HG03520 (cell line): Measurements from ENCODE around the gene TNRC18.

Source experiments
- ATAC-seq: cut with Tn5 transposase; IDR thresholded peaks from one replicate; pipeline ENCODE4 v1.9.1; 2021; ENCODE audit warnings: mild to moderate bottlenecking, moderate library complexity; ENCODE audit not compliant: unreplicated experiment

The TNRC18 gene

DNA sequence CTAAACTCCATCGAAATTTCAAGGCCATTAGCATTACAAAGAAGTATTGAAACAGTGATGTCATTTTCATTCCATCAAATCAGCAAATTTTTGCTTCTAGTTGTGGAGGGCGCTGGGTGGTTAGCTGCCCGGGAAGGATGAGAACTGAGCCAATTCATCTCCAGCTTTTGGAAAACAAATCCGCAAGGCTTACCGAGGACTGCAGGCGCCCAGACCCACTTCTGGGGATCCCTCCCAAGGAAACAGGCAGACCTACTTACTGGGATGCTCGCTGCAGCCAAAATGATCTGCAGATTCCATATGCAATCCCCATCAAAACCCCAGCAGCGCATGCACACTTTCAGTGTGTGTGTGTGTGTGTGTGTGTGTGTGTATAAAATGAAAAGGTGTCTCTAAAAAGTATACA, 19.2 kb downstream of the TNRC18 start:
- ATAC-seq, result no peak

DNA sequence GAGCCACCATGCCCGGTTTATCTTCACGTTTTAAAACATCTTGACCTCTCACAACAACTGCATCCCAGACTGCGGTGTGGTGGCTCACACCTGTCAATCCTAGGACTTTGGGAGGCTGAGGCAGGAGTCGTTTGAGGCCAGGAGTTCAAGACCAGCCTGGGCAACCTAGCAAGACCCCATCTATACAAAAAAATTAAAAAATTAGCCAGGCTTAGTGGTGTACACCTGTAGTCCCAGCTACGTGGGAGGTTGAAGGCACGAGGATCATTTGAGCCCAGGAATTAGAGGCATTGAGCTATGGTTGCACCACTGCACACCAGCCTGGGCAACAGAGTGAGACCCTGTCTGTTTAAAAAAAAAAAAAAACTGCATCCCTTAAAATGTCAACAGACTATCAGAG, 20.2 kb downstream of the TNRC18 start:
- ATAC-seq, result no peak

DNA sequence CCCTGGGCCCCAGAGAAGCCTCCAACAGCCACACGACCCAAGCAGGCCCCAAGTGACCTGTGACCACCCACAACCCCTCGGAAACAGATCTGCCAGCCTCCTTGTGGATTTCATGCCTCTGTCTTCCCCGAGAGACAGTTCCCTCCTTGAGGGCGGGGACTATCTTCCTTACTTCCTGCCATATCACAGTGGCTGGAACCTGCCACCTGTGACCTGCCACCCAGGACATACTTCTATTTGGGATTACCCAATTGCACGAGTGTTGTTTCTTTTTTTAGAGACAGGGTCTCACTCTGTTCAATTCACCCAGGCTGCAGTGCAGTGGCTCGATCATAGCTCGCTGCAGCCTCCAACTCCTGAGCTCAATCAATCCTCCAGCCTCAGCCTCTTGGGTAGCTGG, 25.9 kb downstream of the TNRC18 start:
- peak; percentile 6 for ATAC-seq

DNA sequence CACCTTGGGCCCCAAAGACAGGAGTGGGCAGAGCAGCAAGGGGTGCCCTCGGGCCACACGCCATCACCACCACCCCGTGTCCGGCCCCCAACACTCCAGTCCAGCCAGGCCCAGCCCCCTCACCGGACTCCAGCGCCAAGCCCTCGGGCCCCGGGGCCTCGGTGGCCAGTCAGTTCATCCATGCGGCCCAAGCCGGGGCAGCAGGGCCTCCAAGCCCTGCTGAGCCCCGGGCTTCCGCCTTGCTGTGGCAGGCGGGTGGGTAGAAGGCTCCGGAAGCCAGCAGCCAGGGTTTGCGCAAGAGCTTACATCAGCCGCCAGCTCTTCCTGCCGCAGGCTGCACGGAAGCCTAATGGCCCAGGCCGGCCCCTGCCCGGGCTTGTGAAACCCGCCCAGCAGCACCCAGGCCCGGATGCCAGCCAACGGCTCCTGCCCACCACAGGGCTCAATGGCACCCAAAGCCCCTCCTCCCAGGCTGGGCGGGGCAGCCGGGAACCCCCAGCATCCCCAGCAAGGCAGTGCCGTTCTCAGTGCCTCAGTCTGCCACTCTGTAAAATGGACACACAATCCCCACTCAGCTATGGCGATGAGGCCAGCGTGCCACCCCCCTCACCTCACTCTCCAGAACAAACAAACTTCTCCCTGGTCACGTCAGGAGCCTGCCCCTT, 26.5 kb downstream of the TNRC18 start:
- peak; percentile 83 for ATAC-seq

DNA sequence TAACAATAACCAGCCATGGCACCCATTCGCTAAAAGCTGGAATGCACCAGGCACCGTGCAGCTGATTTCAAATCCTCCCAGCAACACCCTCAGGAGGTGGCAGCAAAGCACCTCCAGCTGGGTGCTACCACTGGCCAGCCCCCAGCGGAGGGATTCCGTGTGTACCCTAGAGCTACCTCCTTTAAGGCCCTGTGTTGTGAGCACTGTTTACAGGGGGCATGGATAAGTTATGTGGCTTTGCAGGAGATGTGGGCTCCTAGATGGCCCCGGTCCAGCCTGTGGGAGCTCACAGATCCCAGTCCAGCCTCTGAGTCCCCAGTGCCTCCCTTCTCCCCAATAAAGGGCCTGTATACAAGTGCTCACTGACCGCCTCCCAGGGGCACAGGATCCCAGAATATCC, 27.1 kb downstream of the TNRC18 start:
- no peak for ATAC-seq

DNA sequence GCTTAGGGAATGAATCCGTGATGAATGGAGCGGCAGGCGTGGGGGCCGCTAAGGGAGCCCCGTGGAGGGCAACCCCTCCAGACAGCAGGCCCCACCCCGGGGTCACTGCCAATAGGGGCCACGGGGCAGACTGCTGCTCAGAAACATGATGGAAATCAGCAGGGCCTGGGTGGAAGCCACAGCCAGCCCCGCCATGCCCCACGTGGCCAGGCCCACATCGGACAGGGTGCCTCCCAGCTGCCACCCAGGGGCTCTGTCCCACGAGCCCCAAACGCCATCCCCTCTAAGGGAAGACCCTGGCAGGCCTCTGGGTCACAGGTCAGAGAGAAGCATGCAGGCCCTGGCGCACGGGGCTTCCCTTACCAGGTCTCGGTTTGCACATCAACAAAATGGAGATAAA, 28.4 kb downstream of the TNRC18 start:
- ATAC-seq, result no peak

DNA sequence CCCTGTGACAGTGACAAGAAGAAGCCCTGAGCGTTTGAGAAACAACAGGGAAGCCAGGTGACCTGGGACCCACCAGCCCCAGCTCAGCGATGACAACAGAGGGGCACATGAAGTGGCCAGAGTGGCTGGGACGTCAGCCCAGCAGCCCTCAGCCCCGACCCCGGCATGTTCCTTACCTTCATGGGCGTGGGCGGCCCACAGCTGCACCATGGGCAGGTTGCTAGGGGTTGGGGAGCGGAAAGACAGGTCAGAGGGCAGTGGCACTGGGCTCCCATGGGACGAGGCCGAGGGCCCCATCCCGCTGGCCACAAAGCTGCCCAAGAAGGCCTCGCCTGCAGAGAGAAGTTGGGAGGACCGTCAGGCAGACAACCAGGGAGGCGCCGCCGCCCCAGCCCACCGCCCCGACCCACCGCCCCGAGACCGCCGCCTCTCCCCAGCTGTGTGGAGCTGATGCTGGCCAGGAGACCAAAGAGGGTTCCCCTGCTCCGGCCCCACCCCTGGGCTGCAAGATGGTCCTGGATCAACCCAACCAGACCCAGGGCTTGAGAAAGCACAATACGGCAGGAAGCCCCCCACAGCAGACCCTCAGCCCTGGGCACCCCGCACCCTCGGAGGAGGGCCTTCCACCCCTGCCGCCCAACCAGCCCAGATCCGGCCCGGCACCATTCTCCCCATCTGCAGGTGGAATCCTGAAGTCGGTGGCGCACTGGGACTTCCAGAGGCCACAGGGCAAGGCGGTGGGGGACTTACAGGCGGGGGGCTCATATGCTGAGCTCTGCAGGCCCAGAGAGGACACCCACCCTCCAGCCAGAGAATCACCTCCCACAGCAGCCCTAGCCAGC, 29.1 kb downstream of the TNRC18 start:
- no peak for ATAC-seq

DNA sequence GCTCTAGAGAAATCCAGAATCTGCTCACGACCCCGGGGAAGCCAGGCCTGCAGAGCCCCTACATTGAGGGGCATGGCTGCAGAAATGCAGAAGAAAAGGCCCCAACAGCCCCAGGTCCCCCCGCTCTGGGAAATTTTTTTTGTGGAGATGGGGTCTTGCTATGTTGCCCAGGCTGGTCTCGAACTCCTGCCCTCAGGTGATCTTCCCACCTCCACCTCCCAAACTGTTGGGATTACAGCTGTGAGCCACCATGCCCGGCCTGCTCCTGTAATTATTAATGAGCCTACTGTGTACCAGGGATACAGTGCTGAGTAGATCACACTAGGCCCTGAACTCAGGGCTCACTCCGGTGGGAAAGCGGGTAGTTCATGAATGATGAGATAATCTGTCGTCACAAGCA, 29.9 kb downstream of the TNRC18 start:
- ATAC-seq, result no peak

DNA sequence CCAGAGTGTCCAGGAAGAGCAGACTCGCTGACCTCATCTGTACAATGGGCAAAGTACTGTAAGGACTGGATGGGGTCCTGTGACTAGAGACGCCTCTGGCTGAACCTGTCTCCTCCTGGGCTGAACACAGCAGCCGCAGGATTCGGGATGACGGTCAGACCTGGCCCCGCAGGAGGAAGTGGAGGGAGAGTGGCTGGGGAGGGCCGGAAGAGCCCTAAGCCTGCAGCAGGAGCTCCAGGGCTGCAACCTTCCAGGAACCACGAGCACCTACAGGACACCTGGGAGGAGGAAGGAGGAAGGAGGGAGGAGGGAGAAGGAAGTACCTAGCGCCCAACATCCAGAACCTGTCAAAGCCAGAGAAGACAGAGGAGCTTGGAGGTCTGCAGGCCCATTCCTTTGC, 30.3 kb downstream of the TNRC18 start:
- ATAC-seq, result no peak

DNA sequence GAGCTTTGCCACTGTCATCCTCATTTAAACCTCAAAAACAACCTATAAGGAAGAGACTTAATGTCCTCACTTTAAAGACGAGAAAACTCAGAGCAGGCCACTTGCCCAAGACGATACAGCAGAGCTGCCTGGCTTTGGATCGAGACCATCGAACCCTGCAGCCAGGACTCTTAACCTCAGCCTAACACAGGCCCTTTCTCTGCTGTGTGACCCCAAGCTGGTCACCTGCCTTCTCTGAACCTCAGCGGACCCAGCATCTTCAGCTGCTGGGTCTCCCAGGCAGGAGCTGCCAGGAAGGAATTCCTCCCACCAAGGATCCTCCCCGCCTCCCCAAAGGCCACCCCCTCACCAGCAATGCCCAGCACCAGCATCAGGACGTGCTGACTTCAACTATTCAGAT, 32.7 kb downstream of the TNRC18 start:
- no peak for ATAC-seq

DNA sequence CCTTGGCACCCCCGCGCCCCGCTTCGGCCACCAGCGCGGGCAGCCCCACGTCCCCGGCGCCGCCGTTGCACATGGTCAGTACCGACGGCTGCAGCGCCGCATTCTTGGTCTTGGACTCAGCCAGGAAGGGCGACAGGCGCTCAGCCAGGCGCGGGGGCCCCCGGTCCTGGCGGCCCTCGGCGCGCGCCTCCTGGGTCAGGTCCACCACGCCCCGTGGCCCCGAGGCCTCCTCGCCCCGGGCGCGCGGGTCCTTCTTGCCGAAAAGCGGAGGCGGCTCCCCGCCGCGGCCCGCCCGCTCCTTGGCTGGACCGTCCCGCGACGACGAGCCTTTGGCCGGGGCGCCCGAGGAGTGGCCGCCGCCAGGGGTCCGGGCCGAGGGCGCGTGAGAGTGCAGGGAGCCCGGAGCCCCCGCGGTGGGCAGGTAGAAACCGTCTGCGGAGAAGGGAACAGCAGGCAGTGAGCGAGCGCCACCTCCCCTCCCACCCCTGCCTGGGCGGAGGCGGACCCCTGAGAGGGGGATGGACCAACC, 34.7 kb downstream of the TNRC18 start:
- ATAC-seq, result no peak

DNA sequence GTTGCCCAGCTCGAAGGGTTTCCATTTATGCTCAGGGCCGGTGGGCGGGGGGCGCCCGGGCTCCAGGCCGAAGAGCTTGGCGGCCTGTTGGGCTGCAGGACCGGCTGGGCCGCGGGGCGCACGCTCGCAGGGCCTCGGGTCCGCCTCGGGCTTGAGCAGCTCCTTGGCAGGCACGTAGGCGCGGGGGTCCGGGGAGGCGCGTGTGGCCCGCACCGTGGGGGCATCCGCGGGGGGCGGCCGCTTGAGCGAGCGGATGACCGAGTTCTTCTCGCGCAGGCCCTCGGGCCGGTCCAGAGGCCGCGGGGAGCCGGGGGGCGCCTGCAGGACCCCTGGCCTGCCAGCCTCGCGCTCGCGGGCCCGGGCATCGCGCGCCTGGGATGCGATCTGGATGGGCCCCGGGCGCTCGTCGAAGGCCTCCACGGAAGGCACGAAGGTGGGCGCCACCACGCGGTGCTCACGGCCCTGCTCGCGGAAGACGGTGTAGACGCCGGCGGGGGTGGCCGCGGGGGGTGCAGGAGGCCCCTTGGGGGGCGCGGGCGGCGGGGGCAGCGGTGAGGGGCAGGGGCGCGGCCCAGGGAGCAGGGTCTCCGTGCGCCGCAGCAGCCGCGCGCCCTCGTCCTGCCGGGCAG, 35.2 kb downstream of the TNRC18 start:
- ATAC-seq, result no peak

DNA sequence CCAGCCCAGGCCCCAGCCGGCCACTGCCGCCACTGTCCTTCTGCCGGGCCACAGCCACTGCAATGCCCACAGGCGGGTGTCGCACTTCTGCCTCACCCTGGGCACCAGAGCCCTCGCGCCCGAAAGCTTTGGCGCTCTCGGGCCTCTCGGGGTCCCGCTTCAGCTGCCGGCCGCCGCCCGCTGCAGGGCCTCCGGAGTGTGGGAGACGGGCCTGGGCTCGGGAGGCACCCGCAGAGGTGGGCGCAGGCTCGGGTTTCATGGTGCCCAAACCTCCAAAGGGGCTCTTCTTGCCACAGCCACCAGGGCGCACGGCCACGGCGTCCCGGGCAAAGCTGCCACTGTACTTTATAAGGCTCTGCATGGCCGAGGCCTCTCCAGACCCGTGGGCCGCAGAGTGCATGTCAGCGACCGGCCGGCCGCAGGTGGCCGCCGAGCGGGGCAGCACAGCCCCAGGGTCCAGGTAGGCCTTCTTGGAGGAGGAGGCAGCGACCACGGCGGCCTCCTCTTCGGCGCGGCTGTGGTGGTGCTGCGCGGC, 35.9 kb downstream of the TNRC18 start:
- ATAC-seq, result no peak

DNA sequence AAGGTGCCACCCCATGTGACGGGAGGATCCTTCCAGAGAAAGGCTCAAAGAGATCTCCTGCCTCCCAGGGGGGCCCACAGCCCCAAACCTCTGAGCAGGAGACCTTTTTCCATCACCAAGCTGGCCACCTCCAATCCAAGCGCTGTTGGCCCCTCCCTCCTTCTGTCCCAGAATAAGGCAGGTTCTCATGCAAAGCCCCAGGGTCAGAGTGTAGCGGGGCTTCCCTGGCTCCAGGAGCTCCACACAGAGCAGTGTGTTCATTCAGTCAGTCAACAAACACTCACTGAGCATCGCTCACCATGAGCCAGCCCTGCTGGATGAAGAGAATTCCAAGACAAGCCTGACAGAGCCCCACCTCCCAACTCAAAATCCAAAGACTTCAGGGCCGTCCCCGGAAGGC, 39.0 kb downstream of the TNRC18 start:
- ATAC-seq, result no peak

DNA sequence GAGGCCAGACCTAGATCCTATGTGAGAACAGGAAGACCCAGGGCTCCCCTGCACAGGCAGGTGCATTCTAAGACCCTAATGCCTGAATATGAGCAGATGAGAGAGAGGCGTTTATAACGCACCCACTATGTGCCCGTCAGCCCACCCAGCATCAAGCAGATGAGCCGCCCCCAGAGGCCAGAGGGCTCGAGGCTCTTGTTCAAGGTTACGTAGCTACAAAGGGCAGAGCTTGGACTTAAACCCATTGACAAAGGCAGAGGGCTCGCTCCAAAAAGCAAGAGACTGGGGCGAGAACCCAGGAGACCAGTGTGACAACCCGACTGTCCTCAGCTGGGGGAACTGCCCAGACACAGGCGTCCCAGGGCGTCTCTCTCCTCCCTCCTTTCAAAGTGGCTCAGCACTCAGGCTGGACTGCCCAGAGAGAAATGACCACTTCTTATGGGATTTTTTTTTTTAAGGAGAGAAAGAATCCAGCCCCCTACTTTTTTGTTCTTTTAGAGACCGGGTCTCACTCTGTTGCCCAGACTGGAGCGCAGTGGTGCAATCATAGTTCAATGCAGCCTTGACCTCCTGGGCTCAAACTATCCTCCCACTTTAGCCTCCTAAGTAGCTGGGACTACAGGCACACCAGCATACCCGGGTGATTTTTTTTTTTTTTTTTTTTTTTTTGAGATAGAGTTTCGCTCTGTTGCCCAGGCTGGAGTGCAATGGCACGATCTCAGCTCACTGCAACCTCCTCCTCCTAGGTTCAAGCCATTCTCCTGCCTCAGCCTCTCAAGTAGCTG, 40.1 kb downstream of the TNRC18 start:
- ATAC-seq, result no peak

DNA sequence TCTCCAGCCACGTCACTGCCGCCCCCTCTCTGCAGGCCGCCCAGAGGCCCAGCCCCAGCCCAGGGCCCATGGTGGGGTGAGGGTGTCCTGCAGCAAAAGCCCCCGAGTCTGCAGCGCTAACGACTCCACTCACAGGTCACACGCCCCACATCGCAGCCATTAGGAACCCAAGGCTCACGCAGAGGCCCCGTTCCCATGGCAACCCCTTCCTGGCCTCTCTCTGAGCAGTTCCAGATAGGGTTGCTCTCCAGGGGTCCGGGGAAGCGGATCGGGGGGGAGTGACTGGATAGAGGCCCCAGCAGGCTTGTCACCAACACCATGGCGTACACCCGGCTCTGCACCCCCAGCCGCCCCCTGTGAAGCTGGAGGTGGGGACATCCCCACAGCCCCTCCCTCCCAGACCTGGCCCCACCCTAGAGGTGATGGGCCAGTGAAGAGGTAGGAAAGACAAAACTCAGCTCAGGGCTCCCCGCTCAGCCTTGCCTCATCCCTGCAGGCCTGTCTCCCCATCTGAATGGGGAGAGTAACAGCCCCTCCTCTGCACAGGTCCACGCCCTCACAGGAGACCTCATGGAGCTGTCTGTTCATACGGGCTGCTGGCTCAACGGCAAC, 41.2 kb downstream of the TNRC18 start:
- no peak for ATAC-seq

DNA sequence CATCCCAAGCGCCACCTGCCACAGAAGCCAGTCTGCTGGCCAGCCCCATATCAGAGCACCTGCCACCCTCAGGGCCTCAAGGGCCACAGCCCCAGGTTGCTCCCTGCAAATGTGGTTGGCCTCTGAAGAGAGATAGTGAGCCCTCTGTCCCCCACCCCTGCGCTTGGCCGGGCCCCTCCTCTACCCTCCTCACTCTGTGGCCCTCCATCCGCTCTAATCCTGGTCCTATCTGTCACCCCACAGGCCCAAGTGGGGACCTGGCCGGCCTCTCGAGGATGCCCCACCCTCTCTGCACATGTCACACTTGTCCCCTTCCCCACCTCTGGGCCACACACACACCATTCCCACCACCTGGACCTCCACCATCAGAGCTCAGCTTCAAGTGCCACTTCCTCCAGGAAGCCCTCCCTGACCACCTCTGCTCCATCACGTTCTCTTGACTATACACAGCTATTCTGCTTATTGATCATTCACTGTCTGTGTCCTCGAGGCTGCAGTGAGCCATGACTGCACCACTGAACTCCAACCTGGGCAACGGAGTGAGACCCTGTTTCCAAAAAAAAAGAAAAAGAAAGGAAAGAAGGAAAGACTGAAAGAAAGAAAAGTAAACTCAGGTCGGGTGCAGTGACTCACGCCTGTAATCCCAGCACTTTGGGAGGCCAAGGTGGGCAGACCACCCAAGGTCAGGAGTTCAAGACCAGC, 42.4 kb downstream of the TNRC18 start:
- no peak for ATAC-seq

DNA sequence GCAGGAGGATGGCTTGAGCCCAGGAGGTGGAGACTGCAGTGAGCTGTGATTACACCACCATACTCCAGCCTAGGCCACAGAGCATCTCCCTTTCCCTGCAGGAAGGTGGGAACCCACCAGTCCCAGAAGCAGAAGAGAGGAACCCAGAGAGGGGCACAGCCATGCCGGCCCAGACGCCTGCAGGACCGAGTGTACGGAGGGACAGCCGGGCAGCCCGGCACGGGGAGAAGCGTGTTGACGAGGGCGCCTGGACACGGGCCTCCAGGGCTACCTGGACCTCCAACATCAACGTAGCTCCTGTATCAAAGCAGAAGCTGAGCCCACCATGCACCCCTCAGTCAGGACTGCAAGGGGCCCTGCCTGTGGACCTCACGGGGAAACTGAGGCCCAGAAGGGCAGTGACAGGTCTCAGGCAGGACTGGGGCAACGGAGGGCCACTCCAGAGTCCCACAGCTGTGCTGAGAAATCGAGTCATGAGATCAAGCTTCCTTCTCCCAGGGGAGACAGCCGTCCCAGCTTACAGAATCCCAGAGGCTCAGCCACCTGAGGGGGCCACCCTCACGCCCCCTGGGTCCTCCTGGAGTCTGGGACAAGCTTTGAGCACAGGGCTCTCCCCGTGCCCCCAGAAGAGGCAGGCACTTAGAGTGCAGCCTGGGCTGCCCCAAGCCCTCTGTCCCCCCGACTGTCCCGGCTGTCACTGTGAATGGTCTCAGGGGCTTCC, 43.1 kb downstream of the TNRC18 start:
- ATAC-seq, result no peak

DNA sequence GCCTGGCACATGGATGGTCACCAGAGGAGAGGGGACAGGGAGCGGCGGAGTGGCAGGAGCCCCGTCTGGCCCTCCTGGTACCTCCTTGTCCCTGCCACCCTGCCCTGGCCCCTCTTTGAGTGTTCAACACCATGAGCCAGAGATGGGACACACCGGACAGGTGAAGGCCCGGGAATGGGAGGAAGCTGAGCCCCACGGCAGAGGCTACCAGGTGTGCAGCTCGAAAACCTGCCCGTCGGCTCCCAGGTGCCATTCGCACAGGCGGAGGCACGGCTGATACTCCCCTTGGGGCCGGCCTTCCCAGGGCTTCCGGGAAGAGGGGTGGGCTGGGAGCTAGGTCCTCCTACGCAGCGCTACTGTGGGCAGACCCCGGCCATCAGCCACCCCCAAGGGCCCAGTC, 44.1 kb downstream of the TNRC18 start:
- ATAC-seq, result no peak
